Heart left ventricle (tissue), 16 donors: Measurements from ENCODE around the gene SNUPN. TPM values are rescaled to one million over a fixed set of nuclear protein-coding genes. Genes with fewer than 3 reads are reported as not detected.
"Not testable (repeated sequence)": the region's sequence is repeated elsewhere in the genome, so short reads cannot be mapped to it uniquely, and the experiment has no call there.

Experiments used
- ATAC-seq, 4 donors: fragments of 200-7000 bp; cut with Tn5 transposase; one replicate each; pipeline ENCODE4 v1.9.1; 2020 to 2022; ENCODE audit warnings: moderate library complexity in 4 of 4, mild to moderate bottlenecking in 3 of 4, moderate number of reproducible peaks in 1 of 4
- DNase-seq, 5 donors: peaks; one replicate each; pipeline ENCODE4 v3.0.0-alpha.2; 2020
- H3K27ac ChIP-seq, 12 donors: fragments of 200-600 bp; sonication (generic) in 4 of 12; one replicate each; pipeline versions ENCODE4 v1.5.0 to v1.8.0; 2016 to 2022; ENCODE audit warnings: mild to moderate bottlenecking in 2 of 12
- H3K27me3 ChIP-seq, 9 donors: fragments of 200-600 bp; sonication (generic) in 2 of 9; one replicate each; pipeline versions ENCODE4 v1.5.1 to v1.8.0; 2016 to 2022; ENCODE audit warnings: mild to moderate bottlenecking in 3 of 9
- H3K36me3 ChIP-seq, 9 donors: fragments of 200-600 bp; sonication (generic) in 2 of 9; one replicate each; pipeline versions ENCODE4 v1.5.0 to v1.8.0; 2018 to 2022; ENCODE audit warnings: mild to moderate bottlenecking in 2 of 9
- H3K4me1 ChIP-seq, 12 donors: fragments of 200-600 bp; sonication (generic) in 4 of 12; one replicate each; pipeline versions ENCODE4 v1.5.0 to v1.8.0; 2016 to 2022; ENCODE audit warnings: mild to moderate bottlenecking in 3 of 12
- H3K4me3 ChIP-seq, 12 donors: fragments of 200-600 bp; sonication (generic) in 4 of 12; one replicate each; pipeline versions ENCODE4 v1.5.0 to v1.8.0; 2017 to 2022; ENCODE audit warnings: mild to moderate bottlenecking in 9 of 12, moderate library complexity in 4 of 12
- H3K9me3 ChIP-seq, 12 donors: fragments of 200-600 bp; sonication (generic) in 4 of 12; one replicate each; pipeline versions ENCODE4 v1.5.0 to v1.8.0; 2016 to 2022; ENCODE audit warnings: mild to moderate bottlenecking in 1 of 12
- POLR2A ChIP-seq, 2 donors: fragments of 450-650 bp; IDR thresholded peaks; one replicate each; pipeline ENCODE4 v1.6.1; 2017; ENCODE audit warnings: antibody characterized with exemption in 2 of 2, mild to moderate bottlenecking in 2 of 2, moderate library complexity in 2 of 2
- WGBS, 4 donors: extraction: QIAGEN DNeasy Blood & Tissue Kit in 2 of 4; methylation state at CpG; one replicate each; pipeline versions ENCODE4 v1.1.5 to v1.1.7; 2013 to 2018; 5-methylcytosine and 5-hydroxymethylcytosine counted together
- intact Hi-C, 10 donors: fragments of 100-400 bp; cut with DNase I; formaldehyde crosslinking; loops; one replicate each; pipeline versions ENCODE4 v1.11.1 to v1.14.2; 2022
- polyA plus RNA-seq, 2 donors: library from polyadenylated mRNA; stranded (reverse); fragments of 200-250 nt; gene quantifications; one replicate each; pipeline ENCODE4 v1.2.3, GENCODE V29; 2013
- total RNA-seq, 9 donors: library from RNA; depleted of rRNA in 2 of 9; stranded (reverse); fragments of >200 nt in 2 of 9; fragmentation: NEBNext Ultra II Directional in 3 of 9; extraction: Animal tissue kit (Norgen Biotek cat#: 25700) in 3 of 9; gene quantifications; one replicate each; pipeline versions ENCODE4 v1.1.0 to v1.2.4, GENCODE V29; 2016 to 2023
- TF ChIP-seq, protein P1 (sequence below), 12 donors: fragments of 200-600 bp; sonication (generic) in 4 of 12; IDR thresholded peaks; one replicate each; pipeline versions ENCODE4 v1.5.0 to v1.8.0; 2018 to 2022; ENCODE audit warnings: antibody characterized with exemption in 12 of 12, mild to moderate bottlenecking in 5 of 12
- donor health status: ischemic (EF 13 %, LVEDD 7.1; RV severe dilation, severe dysfunction).
- donor health status: healthy with polysubstance abuse.
- donor health status: DM: no; HTN: yes; CAD: no.
- donor health status: DM: no; HTN: no; CAD: no.
- donor health status: ischemic (EF 25% LVEDD 6.9; RV normal size, moderate dysfunction).
- donor health status: ischemic (EF 25% LVEDD 5.7; RV mildly dilated, moderate dysfunction).
- donor health status: healthy.
- donor health status: DM: yes; HTN: yes; CAD: no.
- donor health status: ischemic (EF 35%, LVEDD 5.7; RV mildly dilated, moderate dysfunction).
- donor health status: nonischemic (EF 11% LVEDD 7.7; RV severe dilation, severe dysfunction).
- donor health status: DM: yes; HTN: yes; CAD: no.
- donor health status: PGD.
- donor health status: ischemic (EF 29% LVEDD 5.4; RV normal size, mild dysfunction).
- donor health status: nonischemic (EF 23%, LVEDD 6.1; RV moderate dilation, normal function).

Gene SNUPN
- total and polyA plus RNA-seq, 11 donors: 13.2 to 21.6 (median 14.5) TPM

DNA sequence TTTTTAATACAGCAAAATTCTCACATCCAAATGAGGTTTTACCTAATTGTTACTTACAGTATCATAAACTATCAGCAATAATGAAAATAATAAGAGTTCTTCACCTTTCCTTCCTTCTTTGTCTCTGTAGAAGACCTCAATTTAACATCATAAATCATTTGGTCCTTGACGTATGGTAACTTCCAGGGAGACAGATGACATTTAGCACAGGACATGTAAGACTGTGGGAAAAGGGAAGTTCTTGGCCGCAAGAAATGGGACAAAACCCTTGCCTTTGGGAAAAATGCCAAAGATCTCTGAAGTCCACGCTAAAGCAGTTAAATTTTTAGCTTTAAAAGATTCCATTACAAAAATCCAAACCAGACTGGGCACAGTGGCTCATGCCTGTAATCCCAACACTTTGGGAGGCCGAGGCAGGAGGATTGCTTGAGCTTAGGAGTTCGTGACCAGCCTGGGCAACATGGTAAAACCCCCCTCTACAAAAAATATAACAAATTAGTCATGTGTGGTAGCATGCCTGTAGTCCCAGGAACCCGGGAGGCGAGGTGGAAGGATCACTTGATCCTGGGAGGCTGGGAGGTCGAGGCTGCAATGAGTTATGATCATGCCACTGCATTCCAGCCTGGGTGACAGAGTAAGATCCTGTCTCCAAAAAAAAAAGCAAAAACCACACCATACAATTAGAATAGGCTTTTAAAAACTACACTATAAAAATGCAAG lies 55.2 kb downstream of the SNUPN start:
- H3K27ac ChIP-seq: peak overlapping the region in 10 of 12 donors; percentile 13 to 62 (median 56)
- TF ChIP-seq, protein P1, sequence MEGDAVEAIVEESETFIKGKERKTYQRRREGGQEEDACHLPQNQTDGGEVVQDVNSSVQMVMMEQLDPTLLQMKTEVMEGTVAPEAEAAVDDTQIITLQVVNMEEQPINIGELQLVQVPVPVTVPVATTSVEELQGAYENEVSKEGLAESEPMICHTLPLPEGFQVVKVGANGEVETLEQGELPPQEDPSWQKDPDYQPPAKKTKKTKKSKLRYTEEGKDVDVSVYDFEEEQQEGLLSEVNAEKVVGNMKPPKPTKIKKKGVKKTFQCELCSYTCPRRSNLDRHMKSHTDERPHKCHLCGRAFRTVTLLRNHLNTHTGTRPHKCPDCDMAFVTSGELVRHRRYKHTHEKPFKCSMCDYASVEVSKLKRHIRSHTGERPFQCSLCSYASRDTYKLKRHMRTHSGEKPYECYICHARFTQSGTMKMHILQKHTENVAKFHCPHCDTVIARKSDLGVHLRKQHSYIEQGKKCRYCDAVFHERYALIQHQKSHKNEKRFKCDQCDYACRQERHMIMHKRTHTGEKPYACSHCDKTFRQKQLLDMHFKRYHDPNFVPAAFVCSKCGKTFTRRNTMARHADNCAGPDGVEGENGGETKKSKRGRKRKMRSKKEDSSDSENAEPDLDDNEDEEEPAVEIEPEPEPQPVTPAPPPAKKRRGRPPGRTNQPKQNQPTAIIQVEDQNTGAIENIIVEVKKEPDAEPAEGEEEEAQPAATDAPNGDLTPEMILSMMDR (IDR thresholded peaks at IDR 0.05): no peak
- TF ChIP-seq POLR2A (IDR thresholded peaks at IDR 0.05): no peak
- peak in 3 of 4 donors; percentile 34 to 73 (median 55) for ATAC-seq
- no peaks in the 10 kb centered on the region for H3K27me3 ChIP-seq
- WGBS, 4 donors: 57 to 75% (median 65%) methylated on average over 8 of the region's 8 CpGs
- peak in 1 of 5 donors; percentile 35 for DNase-seq
- intact Hi-C loops: loop anchor here in 1 of 10 donors (10.0 kb wide), 1 partner anchor 55 kb away; no protein-coding TSS in a partner anchor
- H3K4me1 ChIP-seq: peaks cover 0 to 39% (median 14%) of the 10 kb centered on the region in 12 donors
- no peak overlapping the region for H3K4me3 ChIP-seq
- peaks cover 0 to 7% (median 0%) of the 10 kb centered on the region in 9 donors for H3K36me3 ChIP-seq
- no peaks in the 10 kb centered on the region for H3K9me3 ChIP-seq

GRCh38 chr15:75565062-75565970 lies 60.2 kb downstream of the SNUPN start:
- Histone ChIP-seq H3K9me3 (no peaks in the 10 kb centered on the region), H3K36me3 (peaks cover 0 to 6% (median 0%) of the 10 kb centered on the region in 9 donors), H3K27ac (no peak overlapping the region), H3K27me3 (no peaks in the 10 kb centered on the region), H3K4me3 (no peak overlapping the region), H3K4me1 (peaks cover 0 to 23% (median 4%) of the 10 kb centered on the region in 12 donors)
- 94 to 97% (median 95%) methylated on average over 3 of the region's 3 CpGs for WGBS, 4 donors
- ATAC-seq (no peak), DNase-seq (no peak)
- TF ChIP-seq, protein P1 (IDR thresholded peaks at IDR 0.05): no peak
- intact Hi-C loops: no loop called here

- 95 to 98% (median 97%) methylated on average over 5 of the region's 5 CpGs for WGBS, 4 donors
- H3K4me3 ChIP-seq: no peak overlapping the region
- H3K4me1 ChIP-seq: peaks cover 0 to 6% (median 0%) of the 10 kb centered on the region in 12 donors
- no peaks in the 10 kb centered on the region for H3K27me3 ChIP-seq
- ATAC-seq (no peak), DNase-seq (no peak)
- peaks cover 0 to 6% (median 0%) of the 10 kb centered on the region in 9 donors for H3K36me3 ChIP-seq
- TF ChIP-seq, protein P1 (IDR thresholded peaks at IDR 0.05): no peak
- TF ChIP-seq POLR2A (IDR thresholded peaks at IDR 0.05): no peak
- H3K9me3 ChIP-seq: no peaks in the 10 kb centered on the region
- intact Hi-C loops: no loop called here
- no peak overlapping the region for H3K27ac ChIP-seq
These were observed 63.6 kb downstream of the SNUPN start for GRCh38 chr15:75561888-75562287.

DNA sequence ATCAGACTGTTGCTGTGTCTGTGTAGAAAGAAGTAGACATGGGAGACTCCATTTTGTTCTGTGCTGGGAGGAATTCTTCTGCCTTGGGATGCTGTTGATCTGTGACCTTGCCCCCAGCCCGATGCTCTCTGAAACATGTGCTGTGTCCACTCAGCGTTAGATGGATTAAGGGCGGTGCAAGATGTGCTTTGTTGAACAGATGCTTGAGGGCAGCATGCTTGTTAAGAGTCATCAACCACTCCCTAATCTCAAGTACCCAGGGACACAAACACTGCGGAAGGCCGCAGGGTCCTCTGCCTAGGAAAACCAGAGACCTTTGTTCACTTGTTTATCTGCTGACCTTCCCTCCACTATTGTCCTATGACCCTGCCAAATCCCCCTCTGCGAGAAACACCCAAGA lies 66.2 kb downstream of the SNUPN start:
- H3K36me3 ChIP-seq, H3K4me1 ChIP-seq, H3K27ac ChIP-seq, H3K27me3 ChIP-seq, ATAC-seq, intact Hi-C loops, H3K4me3 ChIP-seq, H3K9me3 ChIP-seq, DNase-seq: not testable (repeated sequence)
- WGBS, 4 donors: 73 to 88% (median 75%) methylated on average over 6 of the region's 6 CpGs

- H3K9me3 ChIP-seq, DNase-seq, intact Hi-C loops, H3K4me1 ChIP-seq, ATAC-seq, H3K36me3 ChIP-seq, H3K27ac ChIP-seq, H3K27me3 ChIP-seq, H3K4me3 ChIP-seq: not testable (repeated sequence)
- WGBS, 4 donors: 93 to 96% (median 94%) methylated on average over 13 to 28 of the region's 28 CpGs
These were observed 66.6 kb downstream of the SNUPN start for GRCh38 chr15:75558955-75559354.
